K562 (cell line): ENCODE data around the gene MAD2L1BP. TPM values are rescaled to one million over a fixed set of nuclear protein-coding genes. Genes with fewer than 3 reads are reported as not detected.

Experiments
- ARID2 ChIP-seq: fragments of 450-650 bp; IDR thresholded peaks from 2 replicates; pipeline ENCODE4 v1.6.1; 2017; ENCODE audit warnings: antibody characterized with exemption, mild to moderate bottlenecking
- CC2D1A ChIP-seq: fragments of 450-650 bp; IDR thresholded peaks from 2 replicates; pipeline ENCODE4 v1.6.1; 2017; ENCODE audit warnings: mild to moderate bottlenecking
- ELK1 ChIP-seq: sonication (generic); formaldehyde crosslinking; IDR thresholded peaks from 2 replicates; pipeline ENCODE4 v1.8.1; 2022; ENCODE audit warnings: missing genetic modification reagents
- ETS2 ChIP-seq: IDR thresholded peaks from 2 replicates; pipeline ENCODE4 v1.6.1; 2016; ENCODE audit warnings: borderline replicate concordance, missing genetic modification characterization, mild to moderate bottlenecking, moderate library complexity, missing compliant biosample characterization; ENCODE audit not compliant: poor library complexity, severe bottlenecking
- ETV5 ChIP-seq: sonication (generic); formaldehyde crosslinking; IDR thresholded peaks from 2 replicates; pipeline ENCODE4 v1.4.0; 2020; ENCODE audit warnings: low read depth, mild to moderate bottlenecking, missing genetic modification reagents
- HLTF ChIP-seq: fragments of 450-650 bp; IDR thresholded peaks from 2 replicates; pipeline ENCODE4 v1.6.1; 2016
- KLF1 ChIP-seq: fragments of 450-650 bp; IDR thresholded peaks from 2 replicates; pipeline ENCODE4 v1.6.1; 2016; ENCODE audit warnings: missing genetic modification characterization, missing compliant biosample characterization
- LCOR ChIP-seq: sonication (generic); formaldehyde crosslinking; IDR thresholded peaks from 2 replicates; pipeline ENCODE4 v1.8.0; 2022; ENCODE audit warnings: mild to moderate bottlenecking, missing genetic modification reagents
- MCM7 ChIP-seq, 2 experiments: fragments of 450-650 bp; IDR thresholded peaks; 2 replicates each; pipeline ENCODE4 v1.6.1; 2016 to 2018
- NFE2 ChIP-seq: IDR thresholded peaks from 2 replicates; pipeline ENCODE4 v1.6.1; 2014; ENCODE audit warnings: antibody characterized with exemption, low read depth
- NR2C1 ChIP-seq, 2 experiments: fragments of 450-650 bp; IDR thresholded peaks; 2 replicates each; pipeline ENCODE4 v1.6.1; 2017; ENCODE audit warnings: mild to moderate bottlenecking in 2 of 2, antibody characterized with exemption in 1 of 2, inconsistent platforms in 1 of 2, missing compliant biosample characterization in 1 of 2, missing genetic modification characterization in 1 of 2
- POLR2AphosphoS5 ChIP-seq: IDR thresholded peaks from 2 replicates; pipeline ENCODE4 v1.6.1; 2011; ENCODE audit warnings: mild to moderate bottlenecking, low read depth, low read length, moderate library complexity; ENCODE audit not compliant: control insufficient read depth, insufficient read depth
- POLR2G ChIP-seq: fragments of 200-400 bp; formaldehyde crosslinking; IDR thresholded peaks from 2 replicates; pipeline ENCODE4 v1.6.1; 2017; ENCODE audit warnings: low read depth, mild to moderate bottlenecking, antibody characterized with exemption, low read length, moderate library complexity
- POLR2H ChIP-seq: IDR thresholded peaks from 2 replicates; pipeline ENCODE4 v1.6.1; 2016; ENCODE audit warnings: missing genetic modification characterization, low read depth, mild to moderate bottlenecking, control low read depth, missing compliant biosample characterization, moderate library complexity
- RAD21 ChIP-seq, 2 experiments: fragments of 250-450 bp in 1 of 2; fragments of 450-650 bp in 1 of 2; sonication (Bioruptor Pico) in 1 of 2; formaldehyde crosslinking in 1 of 2; IDR thresholded peaks in 1 of 2; conservative IDR thresholded peaks in 1 of 2; 2 replicates each; pipeline versions ENCODE4 v1.4.0 to v1.8.0; 2020 to 2022; ENCODE audit warnings: mild to moderate bottlenecking in 2 of 2, moderate library complexity in 1 of 2
- RBM22 ChIP-seq: fragments of 200-400 bp; formaldehyde crosslinking; IDR thresholded peaks from 2 replicates; pipeline ENCODE4 v1.6.1; 2018; ENCODE audit warnings: low read length, low read depth; ENCODE audit not compliant: poor library complexity, severe bottlenecking
- SMARCA5 ChIP-seq: fragments of 450-650 bp; IDR thresholded peaks from 2 replicates; pipeline ENCODE4 v1.6.1; 2016
- SUPT5H ChIP-seq: fragments of 450-650 bp; IDR thresholded peaks from 2 replicates; pipeline ENCODE4 v1.6.1; 2016
- TAF7 ChIP-seq: fragments of 450-650 bp; IDR thresholded peaks from 2 replicates; pipeline ENCODE4 v1.6.1; 2016; ENCODE audit warnings: missing genetic modification characterization, missing compliant biosample characterization
- TBP ChIP-seq: optimal IDR thresholded peaks from 2 replicates; pipeline ENCODE3; 2011; ENCODE audit warnings: low read depth, low read length, improper control_type of control experiment
- USF1 ChIP-seq: sonication (generic); formaldehyde crosslinking; IDR thresholded peaks from 2 replicates; pipeline ENCODE4 v1.9.0; 2022; ENCODE audit warnings: mild to moderate bottlenecking, missing genetic modification reagents
- WHSC1 ChIP-seq: IDR thresholded peaks from one replicate; pipeline ENCODE4 v1.6.1; 2012; ENCODE audit warnings: low read length, control low read depth, inconsistent platforms
- ZNF143 ChIP-seq: sonication (generic); formaldehyde crosslinking; IDR thresholded peaks from 2 replicates; pipeline ENCODE4 v1.9.0; 2022; ENCODE audit warnings: mild to moderate bottlenecking, missing genetic modification reagents
- ZNF24 ChIP-seq: fragments of 450-650 bp; IDR thresholded peaks from 2 replicates; pipeline ENCODE4 v1.6.1; 2016
- ZNF695 ChIP-seq: fragments of 450-650 bp; formaldehyde crosslinking; IDR thresholded peaks from 2 replicates; pipeline ENCODE4 v1.4.0; 2020; ENCODE audit warnings: mild to moderate bottlenecking, moderate library complexity
- ZNF766 ChIP-seq: fragments of 200-800 bp; sonication (Bioruptor generic); conservative IDR thresholded peaks from 2 replicates; pipeline ENCODE4 v1.6.1; 2016; ENCODE audit warnings: missing genetic modification characterization, missing compliant biosample characterization
- ZSCAN29 ChIP-seq: fragments of 450-650 bp; IDR thresholded peaks from 2 replicates; pipeline ENCODE4 v1.6.1; 2017
- polyA plus RNA-seq, 8 experiments: library from polyadenylated mRNA; depleted of rRNA in 4 of 8; stranded (reverse) in 5 of 8; unstranded in 3 of 8; fragments of >200 nt; fragmentation: Nextera tagmentation in 2 of 8; fragmentation: Illumina TruSeq in 1 of 8; extraction: Ambion mirVana in 2 of 8; extraction: Trizol in 1 of 8; gene quantifications; 2 replicates each; pipeline versions ENCODE4 v1.2.1 to v1.2.3, GENCODE V29; 2011 to 2014; ENCODE audit warnings: inconsistent platforms in 1 of 8, missing spikeins in 1 of 8
- total RNA-seq, 7 experiments: library from RNA; depleted of rRNA in 6 of 7; stranded (reverse); fragments of >200 nt in 6 of 7; fragmentation: Illumina TruSeq in 2 of 7; extraction: Trizol in 2 of 7; gene quantifications; 2 replicates each; pipeline versions ENCODE4 v1.2.1 to v1.2.3, GENCODE V29; 2011 to 2021; ENCODE audit warnings: low replicate concordance in 1 of 7
- TF ChIP-seq, protein P1 (sequence below): fragments of 250-450 bp; sonication (Bioruptor Pico); IDR thresholded peaks from 2 replicates; pipeline ENCODE4 v1.5.0; 2020; ENCODE audit warnings: mild to moderate bottlenecking
- TF ChIP-seq, protein P2 (sequence below): fragments of 450-650 bp; formaldehyde crosslinking; IDR thresholded peaks from 2 replicates; pipeline ENCODE4 v1.4.0; 2020; ENCODE audit warnings: mild to moderate bottlenecking, moderate library complexity

Gene MAD2L1BP
- total and polyA plus RNA-seq, 9 of the 15 experiments (the other 6 are each of a cell fraction or from before 2014, with no cell fraction given): 69.7 to 321 (median 111) TPM

DNA sequence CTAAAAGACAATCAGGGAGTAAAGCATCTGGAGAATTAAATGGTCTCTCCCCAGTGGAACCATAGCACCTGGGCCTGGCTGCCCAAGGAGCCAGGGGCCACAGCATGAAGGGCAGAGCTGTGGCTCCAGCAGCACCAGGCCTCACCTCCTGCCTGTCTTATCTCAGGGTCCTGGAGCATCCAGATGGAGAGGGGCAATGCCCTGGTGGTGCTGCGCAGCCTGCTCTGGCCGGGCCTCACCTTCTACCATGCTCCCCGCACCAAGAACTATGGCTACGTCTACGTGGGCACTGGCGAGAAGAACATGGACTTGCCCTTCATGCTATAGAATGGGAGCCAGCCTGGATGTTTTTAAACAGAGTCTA, 35.0 kb downstream of the MAD2L1BP start (continued):
- TF ChIP-seq ZNF143 (CRISPR knock-in tag): no peak
- TF ChIP-seq, protein P1, sequence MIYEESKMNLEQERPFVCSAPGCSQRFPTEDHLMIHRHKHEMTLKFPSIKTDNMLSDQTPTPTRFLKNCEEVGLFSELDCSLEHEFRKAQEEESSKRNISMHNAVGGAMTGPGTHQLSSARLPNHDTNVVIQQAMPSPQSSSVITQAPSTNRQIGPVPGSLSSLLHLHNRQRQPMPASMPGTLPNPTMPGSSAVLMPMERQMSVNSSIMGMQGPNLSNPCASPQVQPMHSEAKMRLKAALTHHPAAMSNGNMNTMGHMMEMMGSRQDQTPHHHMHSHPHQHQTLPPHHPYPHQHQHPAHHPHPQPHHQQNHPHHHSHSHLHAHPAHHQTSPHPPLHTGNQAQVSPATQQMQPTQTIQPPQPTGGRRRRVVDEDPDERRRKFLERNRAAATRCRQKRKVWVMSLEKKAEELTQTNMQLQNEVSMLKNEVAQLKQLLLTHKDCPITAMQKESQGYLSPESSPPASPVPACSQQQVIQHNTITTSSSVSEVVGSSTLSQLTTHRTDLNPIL (CRISPR knock-in tag): no peak
- no peak for TF ChIP-seq ZSCAN29
- TF ChIP-seq USF1: no peak
- no peak for TF ChIP-seq ETV5
- TF ChIP-seq, protein P2, sequence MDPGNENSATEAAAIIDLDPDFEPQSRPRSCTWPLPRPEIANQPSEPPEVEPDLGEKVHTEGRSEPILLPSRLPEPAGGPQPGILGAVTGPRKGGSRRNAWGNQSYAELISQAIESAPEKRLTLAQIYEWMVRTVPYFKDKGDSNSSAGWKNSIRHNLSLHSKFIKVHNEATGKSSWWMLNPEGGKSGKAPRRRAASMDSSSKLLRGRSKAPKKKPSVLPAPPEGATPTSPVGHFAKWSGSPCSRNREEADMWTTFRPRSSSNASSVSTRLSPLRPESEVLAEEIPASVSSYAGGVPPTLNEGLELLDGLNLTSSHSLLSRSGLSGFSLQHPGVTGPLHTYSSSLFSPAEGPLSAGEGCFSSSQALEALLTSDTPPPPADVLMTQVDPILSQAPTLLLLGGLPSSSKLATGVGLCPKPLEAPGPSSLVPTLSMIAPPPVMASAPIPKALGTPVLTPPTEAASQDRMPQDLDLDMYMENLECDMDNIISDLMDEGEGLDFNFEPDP (CRISPR knock-in tag): no peak
- TF ChIP-seq SMARCA5: no peak
- TF ChIP-seq ZNF766 (CRISPR knock-in tag): no peak
- TF ChIP-seq TBP: no peak
- TF ChIP-seq ARID2: no peak
- no peak for TF ChIP-seq NFE2
- no peak for TF ChIP-seq RBM22
- TF ChIP-seq ZNF24: no peak
- no peak for TF ChIP-seq CC2D1A
- no peak for TF ChIP-seq LCOR (CRISPR knock-in tag)
- no peak for TF ChIP-seq HLTF
- TF ChIP-seq POLR2G: peak; percentile 51
- no peak for TF ChIP-seq POLR2H (tag)
- TF ChIP-seq ELK1 (CRISPR knock-in tag): no peak
- no peak for TF ChIP-seq ETS2 (tag)
- TF ChIP-seq SUPT5H: 0 out of 2 replicates have a peak, but pooled peaks have one; percentile 8
- TF ChIP-seq TAF7: no peak
- TF ChIP-seq POLR2AphosphoS5: 0 out of 2 replicates have a peak, but pooled peaks have one; percentile 9
- peak; percentile 76 for TF ChIP-seq WHSC1
- TF ChIP-seq MCM7 (IDR thresholded peaks at IDR 0.05): no peak
- TF ChIP-seq RAD21 (CRISPR knock-in tag; conservative IDR thresholded peaks at IDR 0.05 in 1 of 2, IDR thresholded peaks at IDR 0.05 in 1 of 2): no peak
- TF ChIP-seq NR2C1 (IDR thresholded peaks at IDR 0.05): no peak
- no peak for TF ChIP-seq NR2C1 (tag; IDR thresholded peaks at IDR 0.05)
- no peak for TF ChIP-seq ZNF695 (CRISPR knock-in tag)
- no peak for TF ChIP-seq KLF1 (tag)
